ENCODE measurements around the gene PACRG.

Gene PACRG

DNA sequence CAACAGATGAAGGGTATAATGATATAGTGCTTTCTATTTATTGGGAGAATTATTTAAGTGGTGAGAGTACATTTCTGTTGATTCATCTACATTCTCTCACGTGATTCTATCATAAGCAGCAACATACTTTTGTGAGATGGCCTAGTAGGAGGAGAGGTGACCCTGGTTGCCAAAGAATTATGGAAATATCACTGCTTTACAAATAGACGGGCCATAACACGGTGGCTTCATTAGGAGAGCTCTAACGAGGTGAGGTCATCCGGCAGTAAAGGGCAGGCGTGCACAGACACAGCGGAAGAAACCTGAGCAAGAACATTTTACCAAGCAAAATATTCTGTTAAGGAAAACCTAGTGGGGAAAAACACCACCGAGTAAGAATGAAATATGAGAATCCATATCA, 349.4 kb downstream of the PACRG start:
- no peak for DNase-seq (ENCODE audit: low read depth in 1 of 2, low spot score in 1 of 2)

DNA sequence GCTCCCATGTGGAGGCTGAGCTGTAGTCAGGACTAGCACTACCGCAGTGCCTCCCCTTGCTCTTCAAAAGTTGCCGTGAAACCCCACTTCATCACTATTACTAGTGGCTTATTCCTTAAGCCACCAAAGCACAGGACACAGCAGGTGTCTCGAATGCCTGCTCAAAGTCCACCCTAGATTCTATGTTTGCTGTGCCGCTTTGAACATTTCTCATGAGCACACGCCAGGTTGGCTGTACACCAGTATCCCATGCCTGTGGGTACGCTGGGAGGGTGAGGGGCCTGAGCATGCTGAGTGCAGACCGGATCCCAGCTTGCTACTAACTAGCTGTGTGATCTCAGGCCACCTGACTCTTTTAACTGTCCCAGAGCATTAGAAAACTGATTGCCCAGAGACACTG, 350.9 kb downstream of the PACRG start:
- DNase-seq (ENCODE audit: low read depth in 1 of 2, low spot score in 1 of 2), result no peak

GRCh38 chr6:163080228-163080627, 352.5 kb downstream of the PACRG start:
- DNase-seq (ENCODE audit: low read depth in 1 of 2, low spot score in 1 of 2), result no peak

DNA sequence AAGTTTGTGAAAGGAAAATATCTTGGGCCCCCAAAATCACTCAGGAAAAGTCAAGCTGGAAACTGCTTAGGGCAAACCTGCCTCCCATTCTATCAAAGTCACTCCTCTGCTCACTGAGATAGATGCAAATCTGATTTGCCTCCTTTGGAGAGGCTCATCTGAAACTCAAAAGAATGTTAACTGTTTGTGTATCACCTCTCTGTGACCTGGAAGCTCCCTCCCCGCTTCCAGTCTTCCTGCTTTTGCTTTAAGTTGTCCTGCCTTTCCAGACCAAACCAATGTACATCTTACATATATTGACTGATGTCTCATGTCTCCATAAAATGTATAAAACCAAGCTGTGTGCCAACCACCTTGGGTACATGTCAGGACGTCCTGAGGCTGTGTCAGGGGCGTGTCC, 355.4 kb downstream of the PACRG start:
- DNase-seq (ENCODE audit: low read depth in 1 of 2, low spot score in 1 of 2), result no peak

- no peak for DNase-seq (ENCODE audit: low read depth in 1 of 2, low spot score in 1 of 2)
Measured at GRCh38 chr6:163085426-163085825, 357.7 kb downstream of the PACRG start.

GRCh38 chr6:163085861-163086623, 358.3 kb downstream of the PACRG start:
- no peak for DNase-seq (ENCODE audit: low read depth in 1 of 2, low spot score in 1 of 2)

- DNase-seq (ENCODE audit: low read depth in 1 of 2, low spot score in 1 of 2), result no peak
Measured at GRCh38 chr6:163086624-163086920, 358.8 kb downstream of the PACRG start.

DNA sequence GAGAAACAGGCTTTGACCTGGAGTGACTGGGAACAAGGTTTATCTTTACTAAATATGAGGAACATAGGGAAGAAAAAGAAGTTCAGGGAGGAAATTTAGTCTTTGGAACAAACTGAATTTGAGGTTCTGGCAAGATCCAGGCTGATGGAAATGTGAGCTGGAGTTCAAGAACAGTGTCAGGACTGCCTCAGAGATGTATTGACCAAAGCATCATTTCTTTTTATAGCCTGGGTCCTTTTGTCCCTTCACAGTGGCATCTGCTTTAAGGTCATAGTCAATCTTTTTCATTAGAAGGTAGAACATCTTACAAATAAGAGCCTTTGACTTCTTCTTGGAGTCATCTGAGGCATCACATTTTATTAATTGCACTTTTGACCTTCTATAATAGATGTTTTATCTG, 360.2 kb downstream of the PACRG start:
- DNase-seq (ENCODE audit: low read depth in 1 of 2, low spot score in 1 of 2), result no peak

DNA sequence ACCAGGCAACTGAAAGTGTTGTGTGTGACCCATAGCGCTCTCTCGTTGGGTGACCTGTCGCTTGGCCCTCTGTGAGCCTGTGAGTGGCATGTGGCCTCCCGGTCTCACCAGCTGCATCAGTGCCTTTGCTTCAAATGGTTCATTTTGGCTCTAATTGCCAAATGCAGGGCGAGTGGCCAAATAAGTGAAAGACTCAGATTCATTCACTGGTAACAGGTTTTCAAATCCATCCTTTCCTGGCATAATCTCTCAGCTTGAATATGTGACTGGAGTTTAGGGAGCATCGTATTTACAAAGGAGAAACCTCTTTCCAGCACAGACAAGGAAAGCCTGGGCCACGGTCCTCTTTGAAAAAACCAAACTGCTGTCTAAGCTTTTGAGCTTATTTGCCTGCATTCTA, 365.1 kb downstream of the PACRG start:
- no peak for DNase-seq (ENCODE audit: low read depth in 1 of 2, low spot score in 1 of 2)

DNA sequence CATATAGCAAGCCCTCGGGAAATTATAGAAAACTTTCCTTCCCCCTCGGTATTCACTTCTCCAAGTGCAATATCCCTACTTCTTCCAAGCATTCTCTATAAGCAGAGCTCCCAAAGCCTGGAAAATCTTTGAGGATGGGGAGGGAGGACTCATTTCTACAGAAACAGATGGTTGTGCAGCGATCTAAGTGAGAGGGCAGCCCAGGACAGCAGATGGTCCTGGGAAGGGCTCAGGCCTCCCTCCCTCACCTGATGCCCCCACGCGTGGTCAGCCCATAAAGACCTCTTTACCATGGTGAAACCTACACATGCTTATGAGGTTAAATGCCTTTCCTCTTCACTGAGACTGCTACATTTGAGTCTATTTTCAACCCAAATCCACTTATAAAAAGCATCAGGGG, 367.1 kb downstream of the PACRG start:
- DNase-seq (ENCODE audit: low read depth in 1 of 2, low spot score in 1 of 2), result no peak

DNA sequence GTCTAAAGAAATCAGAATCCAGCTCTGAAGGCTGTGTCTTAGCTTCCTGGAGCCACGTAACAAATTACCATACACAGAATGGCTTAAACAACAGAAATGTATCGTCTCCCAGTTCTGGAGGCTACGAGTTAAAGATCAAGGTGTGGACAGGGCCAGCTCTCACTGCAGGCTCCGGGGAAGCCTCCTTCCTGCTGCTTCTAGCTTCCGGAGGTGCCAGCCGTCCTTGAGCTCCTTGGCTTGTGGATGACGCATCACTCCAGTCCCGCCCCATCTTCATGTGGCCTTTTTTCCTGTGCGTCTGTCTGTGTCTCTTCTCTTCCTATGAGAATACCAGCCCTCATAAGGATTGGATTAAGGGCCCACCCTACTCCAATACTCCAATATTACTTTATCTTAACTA, 367.6 kb downstream of the PACRG start:
- no peak for DNase-seq (ENCODE audit: low read depth in 1 of 2, low spot score in 1 of 2)

DNA sequence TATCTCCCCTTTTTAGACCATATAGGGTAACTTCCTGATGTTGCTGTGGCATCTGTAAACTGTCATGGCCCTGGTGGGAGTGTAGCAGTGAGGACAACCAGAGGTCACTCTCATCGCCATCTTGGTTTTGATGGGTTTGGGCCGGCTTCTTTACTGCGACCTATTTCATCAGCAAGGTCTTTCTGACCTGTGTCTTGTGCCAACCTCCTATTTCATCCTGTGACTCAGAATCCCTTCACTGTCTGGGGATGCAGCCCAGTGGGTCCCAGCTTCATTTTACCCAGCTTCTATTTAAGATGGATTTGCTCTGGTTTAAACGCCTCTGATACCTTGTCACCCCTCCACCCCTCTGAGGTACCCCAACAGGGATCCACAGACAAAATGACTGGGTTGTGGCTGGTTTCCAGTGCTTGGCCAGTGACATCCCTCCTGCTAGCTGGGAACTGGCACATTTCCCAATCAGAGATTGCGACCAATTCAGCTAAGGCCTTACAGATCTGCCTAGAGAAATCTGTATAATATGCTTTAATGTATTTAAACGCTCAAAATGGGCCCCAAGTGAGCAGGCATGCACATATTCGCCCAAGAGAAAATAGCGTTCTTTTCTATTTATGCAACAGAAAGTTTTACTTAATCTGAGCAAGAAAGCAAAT, 371.2 kb downstream of the PACRG start:
- no peak for DNase-seq (ENCODE audit: low read depth in 1 of 2, low spot score in 1 of 2)

- DNase-seq (ENCODE audit: low read depth in 1 of 2, low spot score in 1 of 2), result no peak
Measured at GRCh38 chr6:163099621-163100171, 371.9 kb downstream of the PACRG start.

- no peak for DNase-seq (ENCODE audit: low read depth in 1 of 2, low spot score in 1 of 2)
Measured at GRCh38 chr6:163100259-163100658, 372.5 kb downstream of the PACRG start.

DNA sequence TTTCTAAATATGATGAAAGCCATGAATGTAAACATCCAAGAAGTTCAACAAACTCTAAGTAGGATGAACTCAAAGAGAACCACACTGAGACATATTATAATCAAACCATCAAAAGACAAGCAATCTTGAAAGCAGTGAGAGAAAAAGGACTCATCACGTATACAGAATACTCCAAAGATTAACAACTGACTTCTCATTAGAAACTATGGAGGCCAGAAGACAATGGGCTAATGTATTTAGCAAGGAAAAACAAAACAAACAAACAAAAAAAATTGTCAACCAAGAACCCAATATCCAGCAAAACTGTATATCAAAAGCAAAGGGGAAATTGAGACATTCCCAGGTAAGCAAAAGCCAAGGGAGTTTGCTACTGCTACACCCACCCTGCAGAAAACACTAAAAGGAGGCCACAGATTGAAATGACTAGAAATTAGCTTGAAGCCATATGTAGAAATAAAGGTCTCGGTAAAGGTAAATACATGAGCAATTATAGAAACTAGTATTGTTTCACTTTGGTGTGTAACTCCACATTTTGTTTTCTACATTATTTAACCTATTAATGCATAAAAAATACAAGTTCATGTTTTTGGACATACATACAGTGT, 385.7 kb downstream of the PACRG start:
- DNase-seq (ENCODE audit: low read depth in 1 of 2, low spot score in 1 of 2), result no peak

DNA sequence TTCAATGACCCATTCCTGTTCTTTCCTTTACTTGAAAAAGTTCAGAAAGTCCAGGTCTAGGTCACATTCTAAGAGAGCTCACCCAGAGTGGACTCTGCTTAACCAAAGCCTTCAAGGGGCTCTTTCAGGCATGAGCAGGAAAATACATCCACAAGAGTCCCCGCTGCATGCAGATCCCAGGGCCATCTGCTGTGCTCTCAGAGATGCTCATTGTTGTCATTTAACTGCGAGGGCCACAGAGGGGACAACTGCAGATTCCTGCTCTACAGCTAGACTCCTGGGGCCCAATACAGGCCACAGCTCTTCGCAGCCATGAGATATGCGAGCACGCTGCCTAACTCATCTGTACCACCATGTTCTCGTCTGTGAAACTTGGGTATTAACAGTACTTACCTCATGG, 391.2 kb downstream of the PACRG start:
- DNase-seq (ENCODE audit: low read depth in 1 of 2, low spot score in 1 of 2), result no peak

DNA sequence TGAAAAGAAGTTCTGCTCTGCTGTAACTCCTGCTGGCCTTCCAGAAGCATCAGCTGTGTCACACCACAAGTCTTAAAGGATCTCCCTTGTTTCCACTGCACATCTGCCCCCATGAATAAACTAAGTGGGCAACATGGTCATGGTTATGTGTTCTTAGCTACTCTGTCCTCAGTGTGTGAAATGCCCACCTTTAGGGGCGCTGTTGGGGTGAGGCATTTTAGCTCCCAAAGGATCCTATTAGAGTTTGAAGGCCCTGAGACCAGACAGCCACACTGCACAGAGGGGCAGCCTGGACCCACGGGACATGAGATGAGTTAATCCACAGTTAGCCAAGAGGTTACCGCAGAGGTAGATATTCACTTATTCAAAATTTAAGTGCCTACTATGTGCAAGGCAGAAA, 392.4 kb downstream of the PACRG start:
- no peak for DNase-seq (ENCODE audit: low read depth in 1 of 2, low spot score in 1 of 2)

DNA sequence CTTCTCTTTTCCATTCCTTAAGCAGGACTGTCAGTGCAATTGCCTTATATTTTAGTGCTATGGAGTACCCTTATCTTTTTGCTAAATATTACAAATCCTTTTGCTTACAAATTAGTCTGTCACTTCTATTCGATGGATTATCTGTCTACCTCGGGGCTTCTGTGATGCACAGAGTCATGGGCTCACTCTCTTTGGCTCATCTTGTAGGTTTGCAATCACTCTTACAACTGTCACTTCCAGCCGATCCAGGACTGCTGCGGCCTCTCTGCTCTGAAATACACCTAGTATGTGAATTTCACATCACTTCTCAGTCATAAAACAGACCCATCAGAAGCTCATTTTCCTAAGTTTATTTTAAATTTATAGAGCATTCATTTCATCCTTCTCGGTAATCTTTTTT, 393.5 kb downstream of the PACRG start:
- no peak for DNase-seq (ENCODE audit: low read depth in 1 of 2, low spot score in 1 of 2)

DNA sequence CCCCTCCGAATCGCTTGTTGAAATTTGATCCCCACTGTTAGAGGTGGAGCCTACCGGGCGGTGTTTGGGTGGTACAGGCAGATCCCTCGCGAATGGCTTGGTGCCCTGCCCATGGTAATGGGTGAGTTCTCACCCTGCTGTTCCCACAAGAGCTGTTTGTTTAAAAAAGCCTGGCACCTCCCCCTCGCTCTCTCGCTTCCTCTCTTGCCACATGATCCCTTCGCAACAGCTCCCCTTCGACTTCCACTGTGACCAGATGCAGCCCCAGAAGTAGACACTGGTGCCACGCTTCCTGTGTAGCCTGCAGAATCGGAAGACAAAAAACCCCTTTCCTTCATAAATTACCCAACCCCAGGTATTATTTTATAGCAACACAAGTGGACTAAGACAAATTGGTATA, 394.6 kb downstream of the PACRG start:
- no peak for DNase-seq (ENCODE audit: low read depth in 1 of 2, low spot score in 1 of 2)

DNA sequence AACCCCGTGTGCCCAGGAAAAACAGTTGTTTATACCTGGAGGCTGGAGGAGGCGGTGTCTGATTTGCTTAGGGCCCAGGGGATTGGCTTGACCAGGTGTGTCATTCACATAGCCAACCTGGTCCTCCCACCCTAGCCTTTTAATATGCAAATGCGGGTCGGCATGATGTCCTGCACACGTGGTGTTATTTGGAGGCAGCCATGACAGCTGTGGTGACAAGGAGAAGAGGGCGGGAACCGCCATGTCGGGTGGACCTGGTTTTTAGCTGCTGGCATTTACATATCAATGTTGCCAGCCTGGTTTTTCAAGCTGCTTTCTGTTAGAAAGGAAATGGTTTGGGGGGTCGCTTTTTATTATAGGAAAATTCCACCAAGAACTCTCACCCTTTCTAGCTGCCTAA, 395.3 kb downstream of the PACRG start:
- DNase-seq (ENCODE audit: low read depth in 1 of 2, low spot score in 1 of 2), result no peak

DNA sequence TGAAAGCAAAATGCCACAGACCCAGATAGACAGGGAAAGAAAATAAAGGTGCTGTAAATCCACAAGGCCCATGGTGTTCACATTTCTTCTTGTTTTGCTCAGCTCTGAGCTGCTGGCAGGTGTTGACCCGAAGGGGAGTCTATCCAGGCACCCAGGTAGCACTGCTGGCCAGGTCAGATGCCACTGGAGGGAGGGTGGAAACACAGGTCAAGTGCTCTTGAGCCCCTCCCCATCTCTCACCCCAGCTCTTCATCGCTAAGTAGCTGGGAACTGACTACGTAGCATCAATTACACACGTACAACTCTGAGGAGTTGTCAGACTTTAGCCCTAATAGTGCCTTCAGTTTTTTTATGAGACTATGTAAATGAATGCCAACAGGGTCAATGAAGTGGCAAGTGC, 399.0 kb downstream of the PACRG start:
- DNase-seq (ENCODE audit: low read depth in 1 of 2, low spot score in 1 of 2), result no peak

DNA sequence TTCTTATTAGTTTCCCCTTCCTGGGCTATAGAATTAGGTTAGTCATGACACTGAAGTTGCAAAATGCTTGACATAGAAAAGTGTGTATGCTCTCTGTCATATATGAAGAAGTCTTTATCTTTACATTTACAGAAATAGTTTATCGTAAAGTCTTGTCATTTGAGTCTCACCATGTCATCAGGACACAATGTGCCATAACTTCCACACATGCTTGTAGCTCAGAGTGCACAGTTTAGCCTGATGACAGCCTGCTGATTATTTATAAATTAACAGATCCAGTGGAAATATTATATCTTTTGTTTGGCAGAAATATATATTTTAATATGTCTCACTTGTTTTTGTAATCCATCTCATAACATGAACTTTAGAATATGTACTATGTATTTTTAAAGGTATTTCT, 399.8 kb downstream of the PACRG start:
- DNase-seq (ENCODE audit: low read depth in 1 of 2, low spot score in 1 of 2), result no peak

DNA sequence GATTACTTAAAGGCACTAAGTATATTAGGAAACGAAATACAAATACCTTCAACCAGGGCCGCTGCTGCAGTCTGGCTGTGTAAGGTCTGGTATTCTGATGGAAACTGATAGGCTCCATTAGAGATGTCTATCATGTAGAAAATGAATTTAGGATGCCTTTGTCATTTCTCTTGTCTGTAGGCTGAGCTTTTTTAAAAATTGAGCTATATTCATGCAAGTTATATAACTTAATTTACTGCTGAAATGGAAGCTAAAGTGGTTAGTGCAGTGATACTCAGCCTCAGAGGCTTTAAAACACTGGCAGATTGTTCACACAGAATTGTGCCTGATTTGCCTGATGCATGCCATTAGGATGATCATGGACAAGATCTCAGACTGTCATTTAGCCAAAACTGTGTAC, 400.6 kb downstream of the PACRG start:
- DNase-seq (ENCODE audit: low read depth in 1 of 2, low spot score in 1 of 2), result no peak

Data from stimulated activated CD4-positive, alpha-beta T cell treated with anti-CD3 and anti-CD28 coated beads, Interleukin-15, amount 100 ng/mL, for 1 hour (primary cell).